COLO668 (cell line): ENCODE data around the gene UGT1A4.

Source experiments
- DNase-seq: peaks from one replicate; lab custom pipeline; 2025; ENCODE audit not compliant: unreplicated experiment; lab: John Stamatoyannopoulos, UW

UGT1A4 gene

DNA sequence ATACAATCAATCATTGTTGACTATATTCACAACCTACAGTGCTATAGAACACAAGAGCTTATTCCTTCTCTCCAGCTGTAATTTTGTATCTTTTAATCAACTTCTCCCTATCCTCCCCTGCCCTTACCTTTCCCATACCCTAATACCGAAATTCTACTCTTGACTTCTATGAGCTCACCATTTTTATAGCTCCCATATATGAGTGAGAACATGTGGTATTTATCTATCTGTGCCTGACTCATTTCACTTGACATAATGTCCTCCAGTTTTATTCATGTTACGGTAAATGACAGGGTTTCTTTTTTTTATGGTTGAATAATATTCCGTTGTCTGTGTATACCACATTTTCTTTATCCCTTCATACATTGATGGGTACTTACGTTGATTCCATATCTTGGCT, 62.2 kb downstream of the UGT1A4 start:
- DNase-seq, result no peak

DNA sequence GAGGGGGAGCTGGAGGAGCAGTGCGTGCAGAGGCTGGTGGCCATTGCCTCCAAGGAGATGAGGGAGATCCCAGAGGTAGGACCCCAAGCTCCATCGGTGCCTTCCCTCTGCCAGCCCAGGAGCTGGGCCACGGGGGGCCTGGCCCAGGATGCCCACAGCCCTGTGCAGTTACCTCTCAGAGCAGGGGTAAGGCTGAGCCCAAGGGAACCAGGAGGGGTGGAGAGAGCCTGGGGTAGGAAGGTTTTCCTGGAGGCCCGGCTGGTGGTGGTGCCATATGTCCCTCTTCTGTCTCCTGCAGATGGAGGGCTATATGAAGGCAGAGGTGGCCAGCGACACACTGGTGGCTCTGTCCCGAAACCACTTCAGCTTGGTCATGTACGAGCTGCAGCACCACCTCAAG, 71.0 kb downstream of the UGT1A4 start:
- no peak for DNase-seq

DNA sequence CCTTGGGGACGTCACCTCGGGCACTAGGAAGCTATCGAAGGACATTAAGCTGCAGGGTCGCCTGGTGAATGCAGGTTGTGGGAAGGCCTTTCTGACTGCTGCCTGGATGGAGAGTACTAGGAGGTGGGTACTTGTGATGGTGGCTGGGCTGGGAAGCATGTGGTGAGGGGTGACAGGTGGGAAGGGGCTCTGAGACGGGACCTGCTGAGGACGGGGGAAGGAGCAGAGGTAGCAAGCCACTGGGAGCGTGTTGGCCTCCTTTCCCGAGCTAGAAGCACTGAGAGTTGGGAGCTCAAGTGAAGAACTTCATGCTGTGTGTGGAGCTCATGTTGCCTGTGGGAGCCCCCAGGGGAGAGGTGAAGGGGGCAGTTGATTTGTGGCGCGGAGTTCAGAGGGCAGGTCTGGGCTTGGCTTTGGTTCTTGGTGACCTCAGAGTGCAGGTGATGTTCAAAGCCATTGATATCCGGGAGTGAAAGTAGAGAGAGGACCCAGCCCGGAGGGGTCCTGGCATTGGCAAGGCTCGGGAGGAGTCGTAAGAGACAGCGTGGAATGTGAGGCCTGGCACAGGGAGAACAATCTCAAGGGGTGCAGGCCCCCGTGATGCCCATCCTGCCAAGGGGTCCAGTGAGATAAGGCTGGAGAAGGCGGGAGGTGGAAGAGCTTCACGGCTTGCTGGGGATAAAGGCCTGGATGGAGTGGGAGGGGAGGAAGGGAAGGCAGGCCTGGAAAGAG, 72.8 kb downstream of the UGT1A4 start:
- DNase-seq, result no peak

DNA sequence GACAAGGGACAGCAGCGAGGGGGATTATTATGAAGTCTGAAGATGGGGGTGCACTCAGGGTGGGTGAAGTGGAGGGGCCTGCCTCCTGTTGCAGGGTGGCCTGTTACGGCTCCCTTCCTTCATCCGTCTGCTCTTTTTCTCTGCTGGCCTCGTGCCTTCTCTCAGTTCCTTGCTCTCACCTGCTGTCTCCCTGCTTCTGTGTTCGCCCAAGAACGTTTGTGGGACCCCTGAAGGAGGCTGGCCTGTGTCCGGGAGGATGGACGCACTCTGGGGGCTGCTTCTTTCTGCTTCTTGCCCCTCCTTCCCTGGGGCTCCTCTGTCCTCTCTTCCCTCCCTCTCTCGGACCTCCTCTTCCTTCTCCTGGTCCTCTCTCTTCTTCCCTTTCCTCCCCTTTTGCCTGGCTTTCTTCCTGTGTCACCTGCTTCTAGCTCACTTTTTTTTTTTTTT, 73.4 kb downstream of the UGT1A4 start:
- no peak for DNase-seq

DNA sequence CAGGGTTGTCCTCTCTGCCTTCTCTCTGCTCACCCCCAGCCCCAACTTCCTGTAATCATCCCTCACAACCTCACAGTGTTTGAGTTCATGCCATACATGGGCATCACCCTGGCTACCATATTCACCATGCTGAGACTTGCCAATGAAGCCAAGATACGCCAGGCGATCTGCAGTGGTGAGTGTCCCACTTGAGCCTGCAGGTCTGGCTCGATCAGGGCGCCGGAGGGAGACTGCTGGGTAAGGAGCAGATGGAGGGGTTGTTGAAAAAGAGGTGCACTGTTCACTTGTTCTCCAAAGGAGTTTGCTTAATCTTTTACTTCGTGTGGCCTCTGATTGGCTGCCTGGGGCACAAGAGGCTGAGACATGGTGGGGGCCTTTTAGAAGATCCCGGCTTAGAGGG, 74.2 kb downstream of the UGT1A4 start:
- DNase-seq, result no peak

DNA sequence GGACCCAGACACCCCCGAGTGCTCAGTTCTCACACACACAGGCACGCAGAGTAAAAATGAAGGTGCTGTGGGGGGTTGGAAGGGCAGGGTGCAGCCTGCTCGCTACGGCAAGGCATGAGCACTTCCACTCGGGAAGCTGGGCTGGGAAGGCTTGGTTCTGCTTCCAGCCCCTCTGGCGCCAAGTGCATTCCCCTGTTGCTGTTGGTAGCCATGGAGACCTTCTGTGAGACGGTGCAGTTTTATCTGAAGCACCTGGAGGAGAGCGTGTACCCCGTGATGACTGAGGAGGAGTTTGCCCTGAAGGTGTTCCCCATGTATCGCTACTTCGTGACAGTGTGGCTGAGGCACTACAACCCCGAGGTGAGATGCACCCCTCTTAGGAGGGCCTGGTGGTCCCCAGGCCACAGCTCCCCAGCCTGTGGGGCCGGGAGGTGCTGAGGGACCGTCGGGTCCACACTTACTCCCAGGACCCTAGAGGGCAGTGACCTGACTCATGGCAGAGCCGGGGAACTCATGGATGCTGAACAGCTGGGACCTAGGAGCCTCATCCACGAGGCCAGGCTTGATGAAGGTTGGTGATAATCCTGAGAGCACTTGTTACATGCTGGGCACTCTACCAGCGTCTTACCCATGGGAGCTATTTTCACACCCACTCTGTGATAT, 75.1 kb downstream of the UGT1A4 start:
- DNase-seq, result no peak

DNA sequence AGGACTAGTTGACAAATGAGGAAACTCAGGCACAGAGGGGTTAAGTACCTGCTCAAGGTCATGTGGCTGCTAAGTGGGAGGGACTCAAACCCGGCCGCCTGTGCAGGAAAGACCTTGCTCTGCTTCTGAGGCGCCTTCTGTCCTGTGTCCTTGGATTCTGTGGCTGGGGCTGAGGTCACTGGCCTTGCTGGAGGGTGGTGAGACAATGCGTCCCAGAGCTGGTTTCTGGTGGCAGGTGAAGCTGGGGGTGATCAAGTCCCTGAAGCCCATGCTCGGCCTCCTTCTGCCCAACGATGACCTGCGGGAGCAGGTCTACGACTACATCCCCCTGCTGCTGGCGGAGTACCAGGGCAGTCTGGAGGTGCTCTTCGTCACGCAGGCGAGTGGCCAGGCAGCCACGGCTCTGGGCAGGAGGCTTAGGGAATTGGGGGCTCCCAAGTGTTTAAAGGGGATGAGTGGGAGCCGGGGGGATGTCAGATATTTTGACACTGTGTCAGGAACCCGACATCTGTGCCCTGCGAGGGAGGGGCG, 75.7 kb downstream of the UGT1A4 start:
- no peak for DNase-seq

DNA sequence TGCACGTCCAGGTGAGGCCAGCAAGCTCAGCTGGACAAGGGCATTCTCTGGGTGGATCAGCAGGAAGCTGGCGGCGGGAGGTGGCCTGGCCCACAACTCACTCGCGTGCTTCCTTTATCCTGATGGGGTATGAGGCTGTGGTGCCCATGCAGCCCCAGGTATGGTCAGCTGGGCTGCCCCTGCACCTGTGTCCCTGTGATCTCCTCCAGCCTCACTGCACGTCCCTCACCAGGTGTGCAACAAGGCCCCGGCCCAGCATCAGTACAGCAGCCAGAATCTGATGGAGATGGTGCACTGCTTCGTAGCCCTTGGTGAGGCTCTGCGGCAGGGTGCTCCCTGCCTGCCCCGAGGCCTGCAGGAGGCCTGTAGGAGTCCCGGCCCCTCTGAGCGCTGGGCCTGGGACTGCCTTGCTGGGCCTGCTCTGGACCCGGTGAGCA, 77.2 kb downstream of the UGT1A4 start:
- no peak for DNase-seq

DNA sequence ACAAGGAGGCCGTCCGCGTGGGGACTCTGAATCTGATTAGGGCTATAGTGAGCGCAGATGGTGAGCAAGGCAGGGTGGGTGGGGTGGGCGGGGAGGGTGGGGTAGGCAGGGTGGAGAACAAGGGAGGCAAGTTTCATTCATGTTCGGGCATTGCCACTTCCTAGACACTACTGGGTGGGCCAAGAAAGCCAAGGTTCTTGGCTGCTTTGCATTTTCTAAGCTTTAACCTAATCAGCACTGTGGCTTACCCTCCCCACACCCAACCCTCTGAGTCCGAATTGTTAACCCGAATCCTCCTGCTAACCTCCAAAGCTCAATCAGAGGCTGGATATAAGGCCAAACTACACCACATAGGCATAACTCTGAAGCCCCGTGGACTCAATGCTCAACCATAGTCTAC, 77.7 kb downstream of the UGT1A4 start:
- no peak for DNase-seq

DNA sequence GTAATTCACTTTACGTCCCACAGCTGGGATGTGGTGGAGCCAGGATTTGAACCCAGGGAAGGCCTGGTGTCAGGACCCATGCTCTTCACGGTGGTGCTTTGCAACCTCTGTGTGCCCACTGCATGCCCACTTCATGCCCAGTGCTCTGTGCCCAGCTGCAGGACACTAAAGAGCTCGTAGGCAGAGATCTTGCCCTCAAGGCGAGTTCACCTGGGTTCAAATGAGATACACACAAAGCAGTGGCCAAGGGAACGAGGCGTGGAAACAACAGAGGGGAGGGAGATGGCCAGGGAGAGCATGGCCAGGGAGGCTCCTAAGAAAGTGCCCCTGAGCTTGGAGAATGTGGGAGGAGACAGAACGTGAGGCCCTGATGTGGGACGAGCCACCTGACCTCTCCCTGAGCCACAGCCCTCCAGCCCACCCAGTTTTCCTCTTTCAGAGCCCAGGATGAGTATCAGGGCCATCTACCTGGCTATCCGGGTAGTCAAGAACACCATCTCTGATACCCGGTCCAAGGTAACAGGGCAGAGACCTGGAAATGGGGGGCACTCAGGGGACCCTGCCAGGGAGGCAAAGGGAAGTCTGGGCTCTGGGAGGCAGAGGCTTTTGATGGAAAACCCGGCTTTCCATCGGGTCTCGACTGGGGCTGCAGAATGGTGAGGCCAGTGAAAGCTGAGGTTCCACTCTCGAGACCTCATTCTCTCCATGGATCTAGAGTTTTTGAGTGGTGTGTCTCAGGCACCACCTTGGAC, 80.0 kb downstream of the UGT1A4 start:
- DNase-seq, result no peak

DNA sequence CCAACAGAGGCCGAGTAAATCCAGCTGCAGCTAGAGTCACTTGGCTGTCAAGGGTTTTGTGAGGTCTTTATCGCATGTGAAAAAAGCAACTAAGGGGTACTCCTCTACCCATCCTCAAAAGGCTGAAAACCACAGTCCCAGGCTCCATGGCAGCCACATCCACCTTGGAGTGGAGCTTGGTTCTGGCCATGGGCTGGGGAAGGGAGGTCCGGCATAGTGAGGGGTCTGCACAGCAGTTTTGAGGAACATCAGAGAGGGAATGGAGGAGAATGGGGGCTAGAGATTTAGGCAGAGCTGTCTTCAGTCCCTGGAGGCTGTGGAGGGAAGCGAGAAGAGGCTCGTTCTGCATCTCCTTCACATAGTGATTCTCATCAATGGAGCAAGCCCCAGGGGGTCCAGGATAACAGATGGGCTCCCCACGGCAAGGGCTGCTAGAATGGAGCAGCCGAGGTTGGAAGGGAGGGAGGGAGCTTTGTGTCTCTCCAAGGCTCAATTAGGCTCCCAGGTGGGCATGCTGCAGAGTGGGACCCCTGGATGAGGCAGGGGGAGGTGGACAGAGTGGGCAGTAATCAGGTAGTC, 80.6 kb downstream of the UGT1A4 start:
- no peak for DNase-seq

DNA sequence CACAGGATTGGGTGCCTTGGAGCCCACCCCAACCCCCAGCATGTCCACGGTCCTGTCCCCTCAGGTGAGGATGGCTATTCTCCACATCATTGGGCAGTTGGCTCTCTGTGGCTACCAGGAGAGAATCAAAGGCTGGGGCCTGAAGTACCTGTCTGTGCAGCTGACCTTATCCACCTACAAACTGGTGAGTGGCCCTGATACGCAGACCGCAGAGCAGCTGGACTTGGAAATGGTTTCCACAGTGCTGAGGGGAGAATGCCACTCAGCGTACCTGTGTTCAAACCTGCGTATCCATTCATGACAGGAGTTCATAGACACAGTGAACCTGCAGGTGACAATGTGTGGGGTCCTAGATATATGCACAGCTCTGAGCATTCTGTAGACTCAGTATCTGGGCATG, 81.2 kb downstream of the UGT1A4 start:
- DNase-seq, result no peak

DNA sequence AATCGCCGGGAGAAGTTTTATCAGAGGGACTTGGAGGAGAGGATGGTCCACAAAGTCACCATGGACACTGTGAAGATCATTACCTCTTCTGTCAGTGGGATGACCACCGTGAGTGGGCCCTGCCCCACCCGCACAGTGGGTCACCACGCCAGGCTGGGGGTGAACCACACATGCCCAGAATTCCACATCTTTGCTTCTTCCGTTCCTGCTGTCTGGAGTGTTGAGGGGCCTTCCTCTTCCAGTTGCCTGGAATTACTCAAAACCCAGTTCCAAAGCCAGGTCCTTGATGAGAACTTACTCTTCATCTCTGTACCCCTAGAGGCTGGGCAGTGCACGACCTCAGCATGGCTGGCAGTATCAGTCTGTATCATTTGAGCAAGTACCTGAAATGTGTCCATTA, 81.7 kb downstream of the UGT1A4 start:
- no peak for DNase-seq

DNA sequence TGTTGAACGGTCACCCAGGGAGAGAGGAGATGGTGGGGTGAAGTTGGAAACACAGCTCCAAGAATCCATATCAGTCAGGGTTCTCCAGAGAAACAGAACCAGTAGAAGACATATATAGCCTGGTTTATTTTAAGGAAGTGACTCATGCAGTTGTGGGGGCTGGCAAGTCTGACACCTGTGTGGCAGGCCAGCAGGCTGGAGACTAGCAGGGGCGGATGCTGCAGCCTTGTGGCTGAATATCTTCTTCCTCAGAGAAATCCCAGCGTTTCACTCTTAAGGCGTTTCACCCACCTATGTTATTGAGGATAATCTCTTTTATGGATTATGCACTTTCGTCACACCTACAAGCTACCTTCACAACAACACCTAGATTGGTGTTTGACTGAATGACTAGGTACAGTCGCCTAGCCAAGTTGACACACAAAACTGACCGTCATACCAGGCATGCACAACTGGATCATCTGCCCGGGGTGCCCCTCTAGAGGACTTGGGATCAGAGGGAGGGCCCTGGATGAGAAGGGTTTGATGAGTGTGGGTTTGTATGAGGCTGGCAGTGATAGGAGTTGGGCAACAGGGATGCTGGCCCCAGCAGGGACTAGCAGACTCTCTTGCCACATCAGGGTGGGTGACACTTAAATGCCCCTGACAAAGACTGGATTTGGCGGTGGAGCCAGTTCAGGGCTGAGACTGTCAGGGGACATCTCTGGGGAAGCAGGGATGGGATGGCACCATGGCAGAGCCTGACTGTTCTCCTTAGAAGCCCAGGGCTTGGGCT, 83.0 kb downstream of the UGT1A4 start:
- DNase-seq, result no peak

DNA sequence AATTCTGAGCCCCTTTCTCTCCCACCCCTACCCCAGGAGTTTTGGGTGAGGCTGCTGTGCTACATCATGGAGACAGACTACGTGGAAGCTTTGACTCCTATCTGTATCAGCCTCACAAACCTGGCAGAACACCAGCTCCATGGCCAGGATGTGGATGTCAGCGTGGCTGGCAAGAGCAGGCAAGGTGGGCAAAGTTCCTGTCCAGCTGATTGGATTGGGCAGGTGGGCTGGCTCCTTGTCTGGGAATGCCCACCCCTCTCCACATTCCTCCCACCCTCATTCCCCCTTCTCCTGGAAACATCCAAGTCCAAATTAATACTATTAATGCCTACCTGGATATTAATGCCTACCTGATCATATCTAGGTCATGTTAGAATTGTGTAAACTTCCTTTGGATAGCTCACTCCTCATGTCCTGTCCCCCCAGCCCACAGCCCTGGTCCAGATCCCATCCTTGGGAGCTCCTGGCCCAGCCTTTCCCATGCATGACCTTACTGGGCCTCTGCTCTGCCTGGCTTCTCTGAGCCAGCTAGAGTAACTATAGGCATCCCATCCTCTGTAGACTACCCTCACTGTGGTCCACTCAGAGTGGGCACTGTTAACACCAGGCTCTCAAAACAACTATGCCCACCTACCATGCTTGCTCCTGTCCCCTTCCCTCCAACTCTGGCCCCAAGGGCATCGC, 83.7 kb downstream of the UGT1A4 start:
- no peak for DNase-seq

DNA sequence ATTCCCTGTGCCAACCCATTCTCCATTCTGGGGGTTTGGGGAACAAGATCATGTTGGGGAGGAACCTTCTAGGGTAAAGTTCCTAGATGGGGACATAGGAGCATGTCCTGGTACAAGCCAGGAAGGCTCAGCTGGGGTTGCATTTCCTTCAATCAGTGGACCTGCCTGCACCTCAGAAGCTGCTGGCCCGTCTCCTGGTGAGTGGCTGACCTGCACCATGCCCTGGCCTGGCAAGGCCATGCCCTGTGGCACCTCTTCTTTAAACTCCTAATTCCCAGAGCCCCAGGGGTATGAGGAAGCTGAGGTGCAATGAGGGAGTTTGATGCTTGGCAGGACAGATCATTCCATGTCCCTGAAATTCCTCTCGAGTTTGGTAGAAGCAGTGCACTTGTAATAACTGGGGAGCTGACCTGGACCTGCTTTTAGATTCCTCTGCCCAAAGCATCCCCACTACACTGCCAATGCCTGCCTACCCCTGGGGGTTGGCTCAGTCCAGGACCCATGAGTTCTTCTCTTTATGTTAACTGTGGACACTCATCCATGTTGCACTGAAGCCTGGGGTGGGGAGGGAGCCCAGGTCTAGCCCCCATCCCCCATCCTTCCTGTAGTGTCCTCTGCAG, 84.9 kb downstream of the UGT1A4 start:
- no peak for DNase-seq

DNA sequence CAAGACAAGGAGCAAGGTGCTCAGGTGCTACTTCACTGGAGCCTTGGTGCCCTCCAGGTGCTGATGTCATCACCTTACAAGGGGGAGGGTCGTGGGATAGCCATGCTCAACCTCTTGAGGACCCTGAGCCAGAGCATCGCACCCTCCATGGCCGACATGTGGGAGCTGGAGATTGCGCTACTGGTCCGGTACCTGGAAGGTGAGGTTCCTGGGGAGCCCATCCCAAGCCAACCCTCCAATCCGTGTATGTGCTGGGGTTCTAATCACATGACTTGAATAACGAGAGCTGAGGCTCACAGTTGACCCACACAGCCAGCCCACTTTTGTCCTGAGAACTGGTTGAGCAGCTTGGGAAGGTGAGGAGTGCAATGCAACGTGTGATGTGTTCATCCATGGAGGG, 85.5 kb downstream of the UGT1A4 start:
- no peak for DNase-seq

DNA sequence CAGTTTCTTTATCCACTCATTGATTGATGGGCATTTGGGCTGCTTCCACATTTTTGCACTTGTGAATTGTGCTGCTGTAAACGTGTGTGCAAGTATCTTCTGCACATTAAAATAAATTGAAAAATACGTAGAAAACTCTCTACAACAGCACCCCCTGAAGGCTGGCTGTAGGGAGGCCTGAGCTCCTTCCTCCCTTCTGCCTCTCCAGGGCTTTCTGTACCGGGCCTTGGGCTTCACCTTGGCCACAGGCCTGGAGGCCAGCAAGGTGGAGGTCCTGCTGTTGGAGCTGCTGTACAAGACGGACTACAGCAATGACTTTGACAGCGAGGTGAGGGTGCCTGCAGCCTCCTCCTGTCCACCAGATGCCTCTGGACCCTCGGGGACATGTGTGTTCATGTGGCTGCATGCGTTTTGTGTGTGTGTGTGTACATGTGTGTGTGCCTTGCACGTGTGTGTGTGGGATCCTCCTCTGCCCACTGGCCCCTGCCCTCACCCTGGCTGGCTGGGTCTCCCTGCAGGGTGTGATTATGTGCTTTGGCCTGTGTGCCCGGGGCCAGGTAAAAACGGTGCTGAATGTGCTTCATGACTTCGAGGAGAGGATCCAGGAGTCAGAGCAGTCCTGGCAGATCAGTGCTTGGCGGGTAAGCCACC, 88.8 kb downstream of the UGT1A4 start:
- DNase-seq, result no peak
